ENCODE results near the gene KLF16. TPM values are rescaled to one million over a fixed set of nuclear protein-coding genes. Genes with fewer than 3 reads are reported as not detected.

KLF16 gene
- total and polyA plus RNA-seq, 2 experiments from 2014 or later, result 6.4 to 16.0 TPM

DNA sequence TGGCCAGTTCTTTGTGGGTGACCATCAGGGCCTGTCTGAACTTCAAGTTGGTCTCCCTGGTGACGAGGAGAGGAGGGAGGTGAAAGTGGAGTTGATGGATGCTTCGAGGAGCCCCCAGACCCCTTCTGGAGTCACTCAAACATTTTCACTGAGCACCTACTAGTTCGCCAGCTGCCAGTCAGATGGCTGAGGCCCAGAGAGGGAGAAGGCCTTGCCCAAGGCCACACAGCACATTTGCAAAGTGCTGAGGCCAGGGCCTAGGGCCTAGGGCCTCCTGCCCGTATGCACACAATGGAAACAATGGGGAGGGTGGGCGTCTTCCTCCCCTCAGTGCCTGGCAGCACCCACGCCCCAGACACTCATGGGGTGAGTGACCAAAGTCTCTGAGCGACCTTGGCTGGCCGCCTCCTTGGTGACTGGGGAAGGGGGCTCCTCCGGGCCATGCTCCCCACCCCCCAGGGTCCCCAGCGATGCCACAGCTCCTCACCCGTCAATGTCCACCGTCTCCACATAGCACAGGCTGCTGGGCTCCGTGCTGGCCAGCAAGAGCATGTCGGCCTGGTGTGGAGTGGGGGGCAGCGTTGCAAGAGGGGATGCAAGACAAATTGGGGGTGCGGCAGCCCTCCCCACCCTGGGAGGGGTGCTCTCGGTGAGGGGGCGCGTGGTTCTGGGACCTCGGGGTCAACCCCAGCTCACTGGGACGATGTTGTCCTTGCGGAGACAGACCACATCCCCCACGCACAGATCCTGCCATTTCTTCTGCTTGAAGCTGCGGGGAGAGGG lies 57.8 kb downstream of the KLF16 start:
- Histone ChIP-seq H2AFZ (no peak overlapping the region), H3K27me3 (no peaks in the 10 kb centered on the region), H3K36me3 (replicated peaks; ENCODE audit: insufficient read depth, low read depth) (no peaks in the 10 kb centered on the region), H3K9me3 (ENCODE audit: low read depth) (no peaks in the 10 kb centered on the region), H3K4me3 (no peak overlapping the region), H3K4me2 (no peak overlapping the region), H3K9me2 (replicated peaks; ENCODE audit: insufficient read depth) (no peaks in the 10 kb centered on the region), H4K20me1 (ENCODE audit: insufficient read depth, poor library complexity, severe bottlenecking) (no peaks in the 10 kb centered on the region), H3K27ac (no peak overlapping the region), H3K4me1 (ENCODE audit: insufficient read depth) (no peaks in the 10 kb centered on the region), H3K79me2 (no peaks in the 10 kb centered on the region)
- no peak for DNase-seq (ENCODE audit: low spot score)
- TF ChIP-seq, protein P1, sequence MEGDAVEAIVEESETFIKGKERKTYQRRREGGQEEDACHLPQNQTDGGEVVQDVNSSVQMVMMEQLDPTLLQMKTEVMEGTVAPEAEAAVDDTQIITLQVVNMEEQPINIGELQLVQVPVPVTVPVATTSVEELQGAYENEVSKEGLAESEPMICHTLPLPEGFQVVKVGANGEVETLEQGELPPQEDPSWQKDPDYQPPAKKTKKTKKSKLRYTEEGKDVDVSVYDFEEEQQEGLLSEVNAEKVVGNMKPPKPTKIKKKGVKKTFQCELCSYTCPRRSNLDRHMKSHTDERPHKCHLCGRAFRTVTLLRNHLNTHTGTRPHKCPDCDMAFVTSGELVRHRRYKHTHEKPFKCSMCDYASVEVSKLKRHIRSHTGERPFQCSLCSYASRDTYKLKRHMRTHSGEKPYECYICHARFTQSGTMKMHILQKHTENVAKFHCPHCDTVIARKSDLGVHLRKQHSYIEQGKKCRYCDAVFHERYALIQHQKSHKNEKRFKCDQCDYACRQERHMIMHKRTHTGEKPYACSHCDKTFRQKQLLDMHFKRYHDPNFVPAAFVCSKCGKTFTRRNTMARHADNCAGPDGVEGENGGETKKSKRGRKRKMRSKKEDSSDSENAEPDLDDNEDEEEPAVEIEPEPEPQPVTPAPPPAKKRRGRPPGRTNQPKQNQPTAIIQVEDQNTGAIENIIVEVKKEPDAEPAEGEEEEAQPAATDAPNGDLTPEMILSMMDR (IDR thresholded peaks at IDR 0.05; ENCODE audit: poor library complexity), result no peak
- TF ChIP-seq EZH2phosphoT487 (IDR thresholded peaks at IDR 0.05; ENCODE audit: low read depth, severe bottlenecking, unreplicated experiment) (no peak), EZH2 (IDR thresholded peaks at IDR 0.05; ENCODE audit: borderline replicate concordance) (no peak)
- WGBS (ENCODE audit: low lambda C conversion rate, missing lambda C conversion rate), result 93% methylated on average over 19 of the region's 24 CpGs

DNA sequence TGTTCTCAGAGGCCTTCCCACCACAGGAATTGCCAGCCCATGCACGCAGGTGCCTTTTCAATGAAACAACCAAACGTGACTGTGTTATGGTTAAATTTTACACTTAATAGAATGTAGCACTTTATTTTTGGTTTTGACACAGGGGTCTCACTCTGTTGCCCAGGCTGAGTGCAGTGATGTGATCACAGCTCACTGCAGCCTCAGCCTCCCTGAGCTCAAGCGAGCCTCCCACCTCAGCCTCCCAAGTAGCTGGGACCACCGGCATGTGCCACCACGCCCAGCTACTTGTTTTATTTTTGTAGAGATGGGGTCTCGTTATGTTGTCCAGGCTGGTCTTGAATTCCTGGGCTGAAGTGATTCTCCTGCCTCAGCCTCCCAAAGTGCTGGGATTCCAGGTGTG lies 58.5 kb downstream of the KLF16 start:
- no peak overlapping the region for H3K4me2 ChIP-seq
- no peak for DNase-seq (ENCODE audit: low spot score)
- no peak overlapping the region for H2AFZ ChIP-seq
- no peaks in the 10 kb centered on the region for H3K79me2 ChIP-seq
- H3K36me3 ChIP-seq (replicated peaks; ENCODE audit: insufficient read depth, low read depth), result no peaks in the 10 kb centered on the region
- H3K9me2 ChIP-seq (replicated peaks; ENCODE audit: insufficient read depth), result no peaks in the 10 kb centered on the region
- no peak overlapping the region for H3K4me3 ChIP-seq
- H3K9me3 ChIP-seq (ENCODE audit: low read depth), result no peaks in the 10 kb centered on the region
- no peaks in the 10 kb centered on the region for H4K20me1 ChIP-seq (ENCODE audit: insufficient read depth, poor library complexity, severe bottlenecking)
- WGBS (ENCODE audit: low lambda C conversion rate, missing lambda C conversion rate), result 90% methylated on average over 6 of the region's 6 CpGs
- TF ChIP-seq EZH2phosphoT487 (IDR thresholded peaks at IDR 0.05; ENCODE audit: low read depth, severe bottlenecking, unreplicated experiment) (no peak), EZH2 (IDR thresholded peaks at IDR 0.05; ENCODE audit: borderline replicate concordance) (no peak)
- TF ChIP-seq, protein P1 (IDR thresholded peaks at IDR 0.05; ENCODE audit: poor library complexity), result no peak
- no peaks in the 10 kb centered on the region for H3K27me3 ChIP-seq
- no peaks in the 10 kb centered on the region for H3K4me1 ChIP-seq (ENCODE audit: insufficient read depth)
- no peak overlapping the region for H3K27ac ChIP-seq

MicroRNAs encoded within 50 kb of the gene (microRNA counts, 767-probe panel; counts per million panel counts)
- not detected for microRNA hsa-miR-1909-3p

Small RNAs within 50 kb of the gene (microRNA-seq; reads per million reads assigned to microRNA genes)
- 5.8 reads per million, percentile 13 among the genes with 10 or more reads in this experiment for gene MIR1909

Other genes with a start within 250 kb of the KLF16 start
- gene TCF3, start 211.0 kb downstream of the KLF16 start, total RNA-seq, result 67.9 and 76.7 TPM in 2 replicates
- 93.7 and 125 TPM in 2 replicates for gene TCF3, start 211.0 kb downstream of the KLF16 start, polyA plus RNA-seq
- gene ONECUT3, start 110.1 kb downstream of the KLF16 start, total RNA-seq, result 0.03 and 0.08 TPM in 2 replicates
- 0.06 and 0.09 TPM in 2 replicates for gene ONECUT3, start 110.1 kb downstream of the KLF16 start, polyA plus RNA-seq
- 1.4 and 1.7 TPM in 2 replicates for gene ATP8B3, start 51.3 kb downstream of the KLF16 start, total RNA-seq
- 2.4 and 3.1 TPM in 2 replicates for gene ATP8B3, start 51.3 kb downstream of the KLF16 start, polyA plus RNA-seq
- gene REXO1, start 15.1 kb downstream of the KLF16 start, total RNA-seq, result 13.2 and 13.4 TPM in 2 replicates
- gene REXO1, start 15.1 kb downstream of the KLF16 start, polyA plus RNA-seq, result 22.8 and 26.2 TPM in 2 replicates
- gene ABHD17A, start 21.9 kb upstream of the KLF16 start, total RNA-seq, result 62.5 and 77.5 TPM in 2 replicates
- 99.7 and 102 TPM in 2 replicates for gene ABHD17A, start 21.9 kb upstream of the KLF16 start, polyA plus RNA-seq
- 2.4 and 5.3 TPM in 2 replicates for gene ADAT3, start 41.8 kb upstream of the KLF16 start, total RNA-seq
- gene ADAT3, start 41.8 kb upstream of the KLF16 start, polyA plus RNA-seq, result 11.0 and 11.6 TPM in 2 replicates
- 69.3 and 77.2 TPM in 2 replicates for gene SCAMP4, start 41.8 kb upstream of the KLF16 start, total RNA-seq
- gene SCAMP4, start 41.8 kb upstream of the KLF16 start, polyA plus RNA-seq, result 89.8 and 103 TPM in 2 replicates
- 44.8 and 56.8 TPM in 2 replicates for gene CSNK1G2, start 77.6 kb upstream of the KLF16 start, total RNA-seq
- 82.5 and 82.7 TPM in 2 replicates for gene CSNK1G2, start 77.6 kb upstream of the KLF16 start, polyA plus RNA-seq
- gene BTBD2, start 152.1 kb upstream of the KLF16 start, total RNA-seq, result 56.4 and 62.1 TPM in 2 replicates
- gene BTBD2, start 152.1 kb upstream of the KLF16 start, polyA plus RNA-seq, result 71.1 and 76.0 TPM in 2 replicates
- 90.4 and 98.2 TPM in 2 replicates for gene MKNK2, start 187.7 kb upstream of the KLF16 start, total RNA-seq
- gene MKNK2, start 187.7 kb upstream of the KLF16 start, polyA plus RNA-seq, result 126 and 136 TPM in 2 replicates
- 13.5 and 15.7 TPM in 2 replicates for gene MOB3A, start 232.7 kb upstream of the KLF16 start, total RNA-seq
- 25.1 and 27.7 TPM in 2 replicates for gene MOB3A, start 232.7 kb upstream of the KLF16 start, polyA plus RNA-seq
- 0.44 and 1.4 TPM in 2 replicates for gene IZUMO4, start 233.3 kb upstream of the KLF16 start, total RNA-seq
- 2.8 and 4.0 TPM in 2 replicates for gene IZUMO4, start 233.3 kb upstream of the KLF16 start, polyA plus RNA-seq

Measured in hepatocyte (in vitro differentiated cells).